Measurements from ENCODE around the gene AUTS2. TPM values are rescaled to one million over a fixed set of nuclear protein-coding genes. Genes with fewer than 3 reads are reported as not detected.

Gene AUTS2
- total and polyA plus RNA-seq, 2 of the 8 experiments (the other 6 are each of a cell fraction or from before 2014, with no cell fraction given): 25.9 to 101 TPM

GRCh38 chr7:69700331-69700730 lies 102.1 kb downstream of the AUTS2 start:
- Histone ChIP-seq H3K23me2 (ENCODE audit: low read depth, low read length) (no peaks in the 10 kb centered on the region), H3K4me3 (ENCODE audit: extremely low read depth in 1 of 4, insufficient read depth in 2 of 4, low read depth in 3 of 4, low read length in 4 of 4) (no peak overlapping the region), H2BK15ac (ENCODE audit: low read length) (no peak overlapping the region), H4K5ac (ENCODE audit: insufficient read length, low read depth, low read length) (no peak overlapping the region), H3K9ac (replicated peaks in 1 of 4; ENCODE audit: extremely low read depth in 1 of 4, low read depth in 3 of 4, low read length in 3 of 4) (no peak overlapping the region), H3K36me3 (ENCODE audit: control insufficient read depth in 2 of 4, insufficient read depth in 4 of 4, low read length in 3 of 4) (no peaks in the 10 kb centered on the region), H3K18ac (ENCODE audit: extremely low read depth, low read length) (no peak overlapping the region), H2AK5ac (ENCODE audit: low read depth, low read length) (no peak overlapping the region), H3K56ac (replicated peaks; ENCODE audit: insufficient read length, low read depth, low read length) (no peak overlapping the region), H2BK120ac (replicated peaks; ENCODE audit: low read depth, low read length) (no peak overlapping the region), H2BK5ac (ENCODE audit: low read depth, low read length) (no peak overlapping the region), H3K27ac (ENCODE audit: low read depth, low read length) (no peak overlapping the region), H3K79me2 (ENCODE audit: control insufficient read depth in 1 of 2, insufficient read depth in 2 of 2, low read length in 2 of 2) (no peaks in the 10 kb centered on the region), H3K27me3 (replicated peaks in 1 of 4; ENCODE audit: control insufficient read depth in 3 of 4, extremely low read depth in 1 of 4, insufficient read depth in 3 of 4, low read length in 3 of 4) (no peaks in the 10 kb centered on the region), H4K91ac (replicated peaks; ENCODE audit: insufficient read length, low read length) (no peak overlapping the region), H3K14ac (ENCODE audit: insufficient read length) (no peak overlapping the region), H4K8ac (ENCODE audit: extremely low read depth, insufficient read depth, low read length) (no peak overlapping the region), H4K20me1 (replicated peaks in 1 of 2; ENCODE audit: control insufficient read depth in 1 of 2, insufficient read depth in 2 of 2, low read length in 2 of 2) (no peaks in the 10 kb centered on the region), H3K23ac (ENCODE audit: insufficient read length) (no peak overlapping the region), H3K4me1 (replicated peaks in 1 of 4; ENCODE audit: control insufficient read depth in 3 of 4, insufficient read depth in 4 of 4, low read length in 3 of 4) (no peaks in the 10 kb centered on the region), H2BK20ac (ENCODE audit: low read length) (no peak overlapping the region), H3K4me2 (ENCODE audit: insufficient read depth in 1 of 2, low read depth in 2 of 2, low read length in 2 of 2) (no peak overlapping the region), H3K79me1 (ENCODE audit: low read depth, low read length) (no peaks in the 10 kb centered on the region), H2BK12ac (ENCODE audit: low read depth, low read length) (no peak overlapping the region), H2AFZ (ENCODE audit: low read length) (no peak overlapping the region), H3K4ac (replicated peaks; ENCODE audit: insufficient read length, low read depth, low read length) (no peak overlapping the region), H3K9me3 (ENCODE audit: insufficient read depth in 2 of 2, low read depth in 1 of 2, low read length in 1 of 2) (no peaks in the 10 kb centered on the region)
- FAIRE-seq (no peak), DNase-seq (ENCODE audit: low read depth in 1 of 2, low spot score in 2 of 2) (no peak)
- CTCF ChIA-PET (ENCODE audit: partially characterized antibody): interaction anchor here (1.0 kb wide), 1 partner anchor 18 kb away, joined by 3 read pairs; no protein-coding TSS in a partner anchor
- POLR2A ChIA-PET (ENCODE audit: partially characterized antibody): no interaction called here
- 76% methylated on average over 3 of the region's 3 CpGs; no CpG with 5 or more reads in 1 of the 2 experiments for WGBS, 2 experiments (ENCODE audit: extremely low coverage in 1 of 2, insufficient coverage in 1 of 2, insufficient read length in 1 of 2, insufficient replicate concordance in 2 of 2, low coverage in 1 of 2, low lambda C conversion rate in 2 of 2, missing lambda C conversion rate in 1 of 2)
- TF ChIP-seq ATF2 (IDR thresholded peaks at IDR 0.05; ENCODE audit: low read length) (no peak), MAX (IDR thresholded peaks at IDR 0.05) (no peak), GTF2F1 (IDR thresholded peaks at IDR 0.05; ENCODE audit: borderline replicate concordance, low read depth, low read length) (no peak), SAP30 (IDR thresholded peaks at IDR 0.05; ENCODE audit: insufficient read depth, insufficient replicate concordance, low read length) (no peak), POLR2A (IDR thresholded peaks at IDR 0.05; ENCODE audit: control extremely low read depth in 1 of 2, low read depth in 2 of 2, low read length in 2 of 2) (no peak), KDM1A (IDR thresholded peaks at IDR 0.05; ENCODE audit: borderline replicate concordance, low read length) (no peak), EZH2 (IDR thresholded peaks at IDR 0.05; ENCODE audit: low read depth, low read length, severe bottlenecking) (no peak), TCF12 (IDR thresholded peaks at IDR 0.05; ENCODE audit: low read depth, low read length) (no peak), JUND (IDR thresholded peaks at IDR 0.05; ENCODE audit: low read length) (no peak), SP4 (IDR thresholded peaks at IDR 0.05; ENCODE audit: low read length) (no peak), CBX5 (IDR thresholded peaks at IDR 0.05; ENCODE audit: low read depth, low read length) (no peak), TEAD4 (IDR thresholded peaks at IDR 0.05; ENCODE audit: low read depth, low read length) (no peak), FOSL1 (IDR thresholded peaks at IDR 0.05; ENCODE audit: insufficient read depth, low read depth, low read length) (no peak), TBP (IDR thresholded peaks at IDR 0.05; ENCODE audit: low read depth, low read length) (no peak)
